G401 (cell line): ENCODE measurements around the gene SERTAD3. TPM values are rescaled to one million over a fixed set of nuclear protein-coding genes. Genes with fewer than 3 reads are reported as not detected.
"Not testable (repeated sequence)": the region's sequence is repeated elsewhere in the genome, so short reads cannot be mapped to it uniquely, and the experiment has no call there.

Experiments
- DNase-seq: peaks from one replicate; pipeline ENCODE4 v3.0.0-alpha.2; 2015; ENCODE audit warnings: low spot score
- in situ Hi-C: cut with HindIII; loops from 2 replicates; pipeline ENCODE4 v1.10.0; 2016; ENCODE audit warnings: low sequenced_read_pairs, mixed read lengths
- total RNA-seq: library from RNA; depleted of rRNA; stranded (reverse); fragments of >200 nt; shearing (Covaris generic); gene quantifications from 2 replicates; pipeline ENCODE4 v1.2.3, GENCODE V29; 2014

The SERTAD3 gene
- total RNA-seq, 1 experiment from 2014 or later = 63.8 TPM

DNA sequence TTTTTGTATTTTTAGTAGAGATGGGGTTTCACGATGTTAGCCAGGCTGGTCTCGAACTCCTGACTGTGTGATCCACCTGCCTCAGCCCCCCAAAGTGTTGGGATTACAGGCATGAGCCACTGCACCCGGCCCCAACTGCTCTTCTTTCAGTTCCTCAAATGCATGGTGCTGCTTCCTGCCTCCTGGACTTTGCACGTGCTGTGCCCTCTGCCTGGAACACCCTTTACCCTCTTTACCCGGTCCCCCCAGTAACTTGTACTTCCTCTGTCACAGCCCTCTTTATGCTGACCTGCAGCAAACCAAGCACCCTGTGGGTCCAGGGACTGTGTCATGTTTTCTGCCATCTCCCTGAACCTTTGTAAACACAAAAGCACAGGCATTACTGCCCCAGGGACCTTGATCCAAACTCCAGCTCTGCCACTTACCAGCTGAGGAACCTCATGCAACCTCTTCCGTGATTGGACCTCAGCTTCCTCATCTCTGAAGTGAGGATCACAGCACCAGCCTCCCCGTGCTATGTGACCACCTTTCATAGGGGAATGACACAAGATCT is 17.6 kb upstream of the SERTAD3 start:
- no peak for DNase-seq
- in situ Hi-C loops = no loop called here

GRCh38 chr19:40460185-40460584 is 16.1 kb upstream of the SERTAD3 start:
- DNase-seq = no peak
- in situ Hi-C loops = no loop called here

DNA sequence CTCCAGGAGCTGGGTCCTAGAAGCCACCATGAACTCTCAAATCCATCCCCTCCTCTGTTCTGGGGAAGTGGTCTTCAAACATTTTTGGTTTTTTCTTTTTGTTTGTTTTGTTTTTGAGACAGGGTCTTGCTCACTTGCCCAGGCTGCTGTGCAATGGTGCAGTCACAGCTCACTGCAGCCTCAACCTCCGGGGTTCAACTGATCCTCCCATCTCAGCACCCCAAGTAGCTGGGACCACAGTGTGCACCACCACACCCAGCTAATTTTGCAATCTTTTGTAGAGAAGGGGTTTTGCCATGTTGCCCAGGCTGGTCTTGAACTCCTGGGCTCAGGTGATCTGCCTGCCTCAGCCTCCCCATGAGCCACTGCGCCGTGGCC is 14.5 kb upstream of the SERTAD3 start:
- no peak for DNase-seq
- in situ Hi-C loops = no loop called here

DNA sequence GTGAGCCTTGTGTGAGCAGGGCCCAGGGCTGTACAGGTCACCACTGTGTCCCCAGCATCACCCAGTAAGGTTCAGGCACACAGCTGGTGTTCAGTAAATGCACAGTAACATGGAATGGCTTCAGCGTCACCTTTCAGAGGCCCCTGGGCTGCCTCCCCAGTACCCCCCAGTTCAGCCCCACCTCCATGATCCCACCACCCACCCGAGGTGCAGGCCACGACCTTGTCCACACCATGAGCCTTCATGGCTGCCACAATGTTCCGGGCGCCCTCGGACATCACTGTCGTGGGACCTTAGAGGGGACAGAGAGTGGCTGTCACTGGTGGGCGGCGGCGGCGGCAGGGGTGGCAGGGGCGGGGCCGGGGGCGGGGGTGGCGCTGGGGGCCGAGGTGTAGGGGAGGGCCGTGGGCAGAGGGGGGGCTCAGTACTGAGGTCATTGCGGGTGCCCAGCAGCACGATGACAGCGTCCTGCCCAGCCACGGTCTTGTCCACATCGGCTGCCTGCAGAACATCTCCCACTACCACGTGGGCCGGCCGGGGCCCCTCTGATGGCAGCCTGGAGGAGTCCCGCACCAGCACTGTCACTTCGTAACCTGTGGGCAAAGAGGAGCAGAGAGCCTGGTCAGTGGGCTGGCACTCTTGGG is 13.9 kb upstream of the SERTAD3 start:
- in situ Hi-C loops = no loop called here
- DNase-seq = no peak

- in situ Hi-C loops = no loop called here
- DNase-seq = no peak
Measured at GRCh38 chr19:40457048-40457447, 12.9 kb upstream of the SERTAD3 start.

DNA sequence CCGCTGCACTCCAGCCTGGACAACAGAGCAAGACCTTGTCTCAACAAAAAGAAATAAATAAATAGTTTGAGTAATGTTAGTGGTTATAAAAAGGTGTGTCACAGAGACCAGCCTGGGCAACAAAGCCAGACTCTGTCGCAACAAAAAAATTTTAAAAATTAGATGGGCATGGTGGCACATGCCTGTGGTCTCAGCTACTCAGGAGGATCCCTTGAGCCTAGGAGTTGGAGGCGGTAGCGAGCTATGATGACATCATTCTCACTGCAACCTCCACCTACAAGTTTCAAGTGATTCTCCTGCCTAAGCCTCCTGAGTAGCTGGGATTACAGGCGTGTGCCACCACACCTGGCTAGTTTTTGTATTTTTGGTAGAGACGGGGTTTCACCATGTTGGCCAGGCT is 9.8 kb upstream of the SERTAD3 start:
- DNase-seq, in situ Hi-C loops: not testable (repeated sequence)

GRCh38 chr19:40453151-40453735 is 9.1 kb upstream of the SERTAD3 start:
- no peak for DNase-seq

DNA sequence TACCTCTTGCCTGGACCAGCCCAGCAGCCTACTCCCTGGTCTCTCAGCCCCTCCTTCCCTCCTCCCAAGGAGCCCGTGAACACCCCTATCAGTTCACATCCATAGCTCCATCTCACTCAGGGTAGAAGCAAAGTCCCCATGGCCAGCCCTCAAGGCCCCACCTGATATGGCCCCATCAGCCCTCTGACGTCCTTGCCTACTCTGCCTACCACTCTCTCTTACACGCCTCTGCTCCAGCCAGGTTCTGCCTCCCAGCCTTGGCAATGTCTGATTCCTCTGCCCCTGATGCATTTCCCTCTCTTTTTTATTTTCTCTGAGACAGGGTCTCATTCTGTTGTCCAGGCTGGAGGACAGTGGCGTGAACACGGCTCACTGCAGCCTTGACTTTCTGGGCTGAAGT is 7.9 kb upstream of the SERTAD3 start:
- in situ Hi-C loops = no loop called here
- no peak for DNase-seq

More at GRCh38 chr19:40453151-40453735, 9.1 kb upstream of the SERTAD3 start:
- in situ Hi-C loops = no loop called here

- in situ Hi-C loops = no loop called here
- DNase-seq = no peak
Measured at GRCh38 chr19:40450664-40451063, 6.5 kb upstream of the SERTAD3 start.

GRCh38 chr19:40449506-40449905 is 5.4 kb upstream of the SERTAD3 start:
- no peak for DNase-seq
- in situ Hi-C loops = no loop called here

- in situ Hi-C loops = no loop called here
- DNase-seq = no peak
Measured at GRCh38 chr19:40446263-40446784, 2.2 kb upstream of the SERTAD3 start.

DNA sequence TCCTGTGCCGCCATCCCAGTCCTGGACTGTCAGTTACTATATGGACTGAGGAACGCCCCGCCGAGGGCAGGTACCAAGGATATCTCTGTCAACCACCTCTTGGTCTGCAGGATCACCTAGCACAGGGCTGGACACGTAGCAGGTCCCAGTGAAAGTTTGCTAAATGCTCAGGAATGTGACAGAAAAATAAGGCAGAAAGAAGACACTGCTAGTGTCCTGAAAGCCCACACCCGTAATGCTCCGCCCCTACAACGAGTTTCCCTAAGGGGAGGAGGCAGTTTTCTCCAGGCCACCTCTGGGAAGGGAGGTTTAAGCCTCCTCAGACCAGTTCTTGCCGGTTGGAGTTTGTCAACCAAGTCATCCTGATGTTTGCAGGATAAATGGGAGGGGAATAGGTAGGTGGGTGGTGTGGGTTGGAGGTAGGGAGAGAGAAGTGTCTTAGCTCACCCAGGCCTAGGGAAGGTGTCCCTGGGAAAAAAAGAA is 1.7 kb upstream of the SERTAD3 start:
- DNase-seq = no peak
- in situ Hi-C loops = no loop called here

DNA sequence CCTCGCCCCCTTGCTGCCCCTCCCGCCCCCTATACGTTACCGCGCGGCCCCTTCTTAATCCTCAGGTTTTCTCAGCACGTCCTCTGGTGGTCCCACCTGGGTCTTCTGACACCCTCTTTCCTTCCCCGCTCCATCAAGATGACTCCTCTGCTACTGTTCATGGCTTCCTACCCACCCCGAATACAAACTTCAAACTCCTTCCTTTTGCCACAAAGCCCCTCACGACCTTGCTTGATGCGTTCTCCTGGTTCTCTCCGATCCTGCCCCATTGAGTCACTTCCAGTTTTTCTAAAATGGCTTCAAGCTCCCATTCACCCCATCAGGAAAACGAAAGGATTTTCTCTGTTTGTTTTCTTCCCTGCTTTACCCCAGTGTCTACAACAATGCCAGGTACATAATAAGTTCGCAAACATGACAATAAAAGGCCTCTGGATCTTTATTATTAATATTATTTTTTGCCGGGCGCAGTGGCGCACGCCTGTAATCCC is 734 bp upstream of the SERTAD3 start:
- in situ Hi-C loops = no loop called here
- DNase-seq = no peak

DNA sequence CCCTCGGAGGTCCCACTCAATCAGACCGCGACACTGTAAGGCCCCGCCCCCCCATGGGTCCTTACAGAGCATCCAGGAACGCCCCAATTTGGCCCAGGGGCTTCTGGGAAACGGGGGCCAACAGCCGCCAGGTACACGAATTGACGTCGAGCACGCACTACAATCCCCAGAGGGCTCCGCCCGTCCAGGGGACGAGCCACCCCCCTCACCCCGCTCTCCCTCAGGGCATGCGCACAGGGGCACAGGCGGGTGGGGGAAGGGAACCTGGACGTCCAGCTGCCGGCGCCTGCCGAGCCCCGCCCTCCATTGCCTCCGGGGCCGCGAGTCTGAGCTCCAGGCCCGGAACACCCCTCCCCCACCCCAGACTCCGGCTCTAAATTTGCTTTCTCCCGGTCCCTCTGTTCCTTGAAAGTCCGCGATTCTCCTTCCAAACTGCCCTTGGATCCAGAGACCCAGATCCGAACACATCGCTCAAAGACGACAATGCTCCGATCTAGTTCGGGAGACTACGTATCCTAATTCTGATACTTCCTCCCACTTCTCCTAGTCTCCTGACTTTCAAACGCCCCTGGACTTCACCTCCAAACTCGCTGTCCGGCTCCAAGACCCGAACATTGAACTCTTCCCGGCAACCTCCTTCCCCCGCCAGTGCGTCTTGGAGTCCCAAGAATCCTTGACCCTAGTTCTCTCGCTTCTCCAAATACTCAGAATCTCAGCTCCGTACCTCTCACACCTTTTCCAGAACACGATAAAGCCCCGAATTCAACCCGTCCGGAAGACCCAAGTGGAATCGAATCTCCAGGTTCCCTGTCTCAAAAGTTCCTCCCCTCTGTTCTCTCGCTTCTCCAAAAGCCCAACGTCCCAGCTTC is 770 bp downstream of the SERTAD3 start:
- DNase-seq = peak; percentile 99
- in situ Hi-C loops = no loop called here

DNA sequence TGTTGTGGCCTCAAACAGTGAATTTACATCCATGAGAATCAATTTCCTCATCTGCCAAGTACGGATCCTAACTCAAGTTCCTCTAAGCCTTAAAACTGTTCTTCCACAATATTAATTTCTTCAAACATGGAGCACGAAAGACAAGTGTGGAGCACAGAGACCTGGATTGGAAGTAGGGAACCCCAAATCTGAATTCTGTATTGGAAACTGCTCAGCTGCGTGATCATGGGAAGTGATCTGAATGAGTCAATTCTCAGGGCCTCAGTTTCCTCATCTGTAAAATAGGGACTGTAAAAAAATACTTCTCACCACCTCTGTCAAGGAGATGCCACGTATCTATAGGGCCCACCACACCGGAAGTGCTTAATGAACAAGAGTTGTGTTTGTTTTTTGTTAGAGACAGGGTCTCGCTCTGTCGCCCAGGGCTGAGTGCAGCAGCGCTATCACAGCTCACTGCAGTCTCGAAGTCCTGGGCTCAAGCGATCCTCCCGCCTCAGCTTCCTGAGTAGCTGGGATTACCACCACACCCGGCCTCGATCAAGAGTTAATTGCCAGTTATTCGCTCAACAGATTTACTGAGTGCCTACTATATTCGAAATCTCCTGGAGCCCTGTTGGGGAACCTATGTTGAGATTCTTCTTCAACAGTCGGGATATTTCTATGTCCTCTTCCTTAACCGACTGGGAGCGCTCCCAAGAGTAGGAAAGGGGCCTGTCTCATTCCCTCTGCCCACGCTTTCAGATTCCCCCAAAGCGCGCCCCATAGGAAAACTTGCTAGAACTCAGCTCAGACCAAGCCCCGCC is 1.6 kb downstream of the SERTAD3 start:
- no peak for DNase-seq
- in situ Hi-C loops = no loop called here

DNA sequence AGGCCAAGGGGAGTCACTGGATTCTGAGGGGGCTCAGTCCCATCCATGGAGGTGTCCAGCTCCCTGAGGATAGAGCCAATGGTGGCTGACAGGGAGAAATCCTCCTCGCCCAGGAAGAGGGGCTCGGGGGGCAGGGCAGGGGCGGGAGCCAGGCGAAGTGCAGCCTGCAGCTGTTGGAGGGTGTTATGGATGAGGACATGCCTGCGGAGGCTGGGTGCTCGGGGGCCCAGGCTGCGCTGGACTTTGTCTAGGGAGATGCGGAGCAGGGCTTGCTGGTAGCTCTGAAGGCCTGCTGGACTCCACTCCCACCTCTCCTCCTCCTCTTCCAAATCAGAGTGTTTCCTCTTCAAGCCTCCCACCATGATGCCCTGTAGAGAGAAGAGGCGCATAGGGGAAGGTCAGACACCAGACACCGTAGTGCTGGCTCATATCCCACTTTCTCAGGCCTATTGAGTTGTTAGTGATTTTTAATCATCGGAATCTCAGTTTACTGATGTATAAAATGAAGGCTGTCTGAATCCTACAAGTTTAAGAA is 2.3 kb downstream of the SERTAD3 start:
- in situ Hi-C loops = no loop called here
- DNase-seq = no peak

GRCh38 chr19:40438284-40438683 is 5.9 kb downstream of the SERTAD3 start:
- DNase-seq = no peak
- in situ Hi-C loops = no loop called here

DNA sequence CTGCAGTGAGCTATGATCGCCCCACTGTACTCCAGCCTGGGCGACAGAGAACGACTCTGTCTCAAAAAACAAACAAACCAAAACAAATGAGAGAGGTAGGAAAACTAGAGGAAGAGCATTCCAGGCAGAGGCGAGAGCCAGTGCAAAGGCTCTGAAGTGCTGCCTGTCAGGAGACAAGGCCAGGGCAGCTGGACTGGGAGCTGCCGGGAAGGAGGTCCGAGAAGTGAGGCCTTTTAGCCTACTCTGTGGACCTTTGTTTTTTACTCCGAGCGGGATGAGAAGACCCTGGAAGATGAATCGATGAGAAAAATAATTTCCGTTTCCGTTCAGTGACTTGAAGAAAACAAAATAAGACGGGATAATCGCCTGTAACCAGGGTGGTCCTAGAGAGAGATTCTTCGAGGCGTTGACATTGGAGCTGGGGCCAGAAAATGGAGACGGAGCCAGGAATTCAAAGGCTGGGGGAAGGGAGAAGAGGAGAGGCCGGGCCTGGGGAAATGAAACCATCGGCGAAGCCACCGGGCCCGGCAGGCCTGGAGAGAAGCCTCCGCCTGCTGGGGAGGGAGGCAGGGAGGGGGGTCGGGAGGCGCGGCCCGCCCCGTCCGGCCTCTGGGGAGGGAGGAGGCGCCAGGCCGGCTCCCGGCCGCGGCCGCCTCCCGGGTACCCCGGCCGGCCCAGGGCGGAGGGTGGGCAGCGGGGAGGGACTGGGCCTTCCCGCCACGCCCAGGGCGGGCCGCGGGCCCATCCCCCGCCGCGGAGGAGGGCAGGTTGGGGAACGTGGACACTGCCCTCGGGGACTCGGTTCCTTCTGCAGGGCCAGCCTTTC is 10.5 kb downstream of the SERTAD3 start:
- peak; percentile 74 for DNase-seq
- in situ Hi-C loops = no loop called here
